GM21423 (cell line): Measurements from ENCODE around the gene SH3GL1.

ENCODE experiments used
- ATAC-seq: cut with Tn5 transposase; IDR thresholded peaks from one replicate; pipeline ENCODE4 v1.9.1; 2021; ENCODE audit warnings: mild to moderate bottlenecking, moderate library complexity; ENCODE audit not compliant: unreplicated experiment

Gene SH3GL1

GRCh38 chr19:4431808-4432674, 31.7 kb upstream of the SH3GL1 start:
- no peak for ATAC-seq

GRCh38 chr19:4431296-4431695, 30.9 kb upstream of the SH3GL1 start:
- no peak for ATAC-seq

DNA sequence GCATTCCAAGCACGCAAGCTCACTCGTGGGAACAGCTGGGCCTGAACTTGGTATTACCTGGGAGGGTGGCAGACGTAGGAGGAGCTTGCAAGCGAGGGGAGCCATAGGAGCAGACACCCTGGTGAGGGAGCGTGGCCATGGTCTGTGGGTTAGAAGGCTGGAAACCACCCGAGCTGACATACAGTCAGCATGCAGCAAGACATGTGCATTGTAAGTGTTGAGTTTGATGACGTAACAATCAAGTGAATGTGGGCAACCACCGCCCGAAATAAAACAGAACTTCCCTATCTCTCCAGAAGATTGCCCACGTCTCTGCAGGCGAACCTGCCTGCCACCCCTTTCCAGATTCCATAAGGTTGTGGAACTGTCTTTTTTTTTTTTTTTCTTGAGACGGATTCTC, 30.4 kb upstream of the SH3GL1 start:
- ATAC-seq: no peak

GRCh38 chr19:4429771-4430171, 29.4 kb upstream of the SH3GL1 start:
- no peak for ATAC-seq

GRCh38 chr19:4429256-4429655, 28.9 kb upstream of the SH3GL1 start:
- no peak for ATAC-seq

DNA sequence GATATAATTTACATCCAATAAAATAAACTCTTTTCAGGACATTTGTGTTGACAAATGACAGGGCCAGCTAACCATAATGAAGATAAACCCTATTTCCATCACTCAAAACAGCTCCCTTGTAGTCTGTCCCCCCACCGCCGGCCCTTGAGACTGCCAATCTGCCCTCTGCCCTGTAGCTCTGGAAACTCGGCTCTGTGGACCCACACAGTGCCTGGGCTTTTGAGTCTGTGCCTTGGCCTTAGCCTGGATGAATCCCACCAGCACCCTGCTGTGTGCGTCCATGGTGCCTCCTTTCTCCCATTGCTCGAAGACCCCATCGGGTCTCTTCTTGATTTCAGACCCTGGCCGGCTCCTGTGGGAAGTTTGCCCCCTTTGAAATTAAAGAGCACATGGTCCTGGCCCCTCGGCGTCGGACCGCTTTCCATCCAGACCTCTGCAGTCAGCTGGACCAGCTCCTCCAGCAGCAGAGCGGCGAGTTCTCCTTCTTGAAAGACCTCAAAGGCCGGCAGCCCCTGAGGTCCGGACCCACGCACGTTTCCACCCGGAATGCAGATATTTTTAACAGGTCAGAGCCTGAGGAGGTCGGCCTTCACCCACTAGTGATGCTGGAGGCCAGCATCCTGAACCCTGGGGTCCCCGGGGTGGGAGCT, 28.1 kb upstream of the SH3GL1 start:
- no peak for ATAC-seq

DNA sequence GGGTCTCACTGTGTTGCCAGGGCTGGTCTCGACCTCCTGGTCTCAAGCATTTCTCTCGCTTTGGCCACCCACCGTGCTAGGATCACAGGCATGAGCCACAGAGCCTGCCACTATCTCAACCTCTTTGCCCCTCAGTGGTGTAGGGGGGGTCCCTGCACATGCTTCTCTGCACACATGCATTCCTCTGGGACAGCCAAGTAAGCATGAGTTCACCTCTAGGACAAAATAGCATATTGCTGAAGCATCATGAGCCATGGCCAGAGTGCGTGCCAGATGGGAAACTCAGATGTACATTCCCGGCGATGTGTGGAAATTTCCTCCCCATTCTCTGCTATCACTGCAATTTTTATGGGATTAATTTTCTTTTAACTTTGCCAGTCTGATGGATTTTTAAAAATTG, 25.2 kb upstream of the SH3GL1 start:
- no peak for ATAC-seq

DNA sequence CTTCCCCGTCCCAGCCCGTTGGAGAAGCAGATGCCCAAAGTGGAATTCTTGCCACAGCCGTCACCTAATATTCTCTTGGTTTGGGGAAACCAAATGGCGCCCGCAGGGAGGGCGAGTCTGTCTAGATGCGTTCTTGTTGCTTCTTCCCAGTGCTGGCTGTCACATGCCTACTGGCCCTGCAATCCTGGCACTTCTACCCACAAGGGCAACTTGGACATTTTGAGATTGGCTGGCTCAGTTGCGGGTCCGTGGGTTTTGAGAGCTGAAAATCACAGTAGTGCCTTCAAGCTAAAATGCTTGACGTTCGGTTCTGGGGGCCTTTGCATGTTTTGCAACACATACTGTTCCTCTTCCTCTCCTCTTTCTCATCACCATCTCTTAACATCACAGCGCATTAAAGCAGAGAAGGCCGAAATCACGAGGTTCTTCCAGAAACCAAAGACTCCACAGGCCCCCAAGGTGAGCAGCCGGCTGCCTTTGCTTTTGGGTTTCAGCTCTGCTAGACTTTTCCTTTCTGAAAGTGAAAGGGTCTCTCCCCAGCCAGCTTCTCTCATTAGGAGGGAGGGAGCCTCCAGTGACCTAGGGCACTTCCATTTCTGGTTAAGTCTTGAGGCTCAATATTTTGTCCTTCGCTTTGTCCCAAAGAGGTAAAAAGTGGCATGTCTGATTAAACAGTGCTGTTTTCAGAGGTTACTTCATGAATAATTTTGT, 23.2 kb upstream of the SH3GL1 start:
- ATAC-seq: no peak

- no peak for ATAC-seq
These were observed 15.9 kb upstream of the SH3GL1 start for GRCh38 chr19:4416268-4416667.

DNA sequence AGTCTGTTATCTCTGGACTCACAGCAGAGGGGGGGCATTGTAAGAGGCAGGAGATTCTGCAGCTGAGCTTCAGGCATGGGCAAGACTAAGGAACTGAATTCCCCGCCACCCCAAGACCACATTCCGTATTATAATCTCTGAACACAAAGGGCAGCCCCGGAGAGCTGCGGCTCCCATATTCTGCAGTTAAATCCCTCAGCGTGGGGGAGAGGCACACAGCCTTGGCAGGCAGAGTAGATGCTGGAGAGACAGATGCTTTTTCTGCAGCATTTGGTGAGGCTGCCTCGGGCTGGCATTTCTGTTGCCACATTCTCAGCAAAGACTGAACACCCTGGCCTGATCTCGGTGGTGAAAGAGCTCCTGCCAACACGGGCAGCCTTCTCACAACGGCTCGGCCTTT, 15.0 kb upstream of the SH3GL1 start:
- no peak for ATAC-seq

- no peak for ATAC-seq
These were observed 14.5 kb upstream of the SH3GL1 start for GRCh38 chr19:4414800-4415321.

DNA sequence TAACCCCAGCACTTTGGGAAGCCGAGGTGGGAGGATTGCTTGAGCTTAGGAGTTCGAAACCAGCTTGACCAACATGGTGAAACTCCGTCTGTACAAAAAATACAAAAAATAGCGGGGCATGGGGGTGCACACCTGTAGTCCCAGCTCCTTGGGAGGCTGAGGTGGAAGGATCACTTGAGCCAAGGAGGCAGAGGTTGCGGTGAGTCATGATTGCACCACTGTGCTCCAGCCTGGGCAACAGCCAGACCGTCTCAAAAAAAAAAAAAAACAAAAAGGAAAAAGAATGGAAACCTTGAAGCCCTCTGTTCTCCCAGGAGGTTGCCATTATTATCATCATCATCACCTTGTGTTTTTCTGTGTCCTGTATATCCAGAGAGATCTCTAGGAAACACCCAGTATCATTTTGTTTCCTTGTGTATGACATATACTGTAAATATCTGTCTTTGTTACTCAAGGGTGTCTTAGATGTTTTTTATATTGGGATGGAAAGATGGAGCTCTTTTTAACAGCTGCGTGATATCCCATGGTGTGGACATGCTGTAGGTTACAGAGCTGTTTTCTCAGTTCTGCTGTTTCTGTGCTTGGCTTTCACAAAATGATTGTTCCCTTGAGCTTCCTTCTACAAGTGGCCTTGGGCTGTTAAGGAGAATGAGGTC, 13.9 kb upstream of the SH3GL1 start:
- no peak for ATAC-seq

DNA sequence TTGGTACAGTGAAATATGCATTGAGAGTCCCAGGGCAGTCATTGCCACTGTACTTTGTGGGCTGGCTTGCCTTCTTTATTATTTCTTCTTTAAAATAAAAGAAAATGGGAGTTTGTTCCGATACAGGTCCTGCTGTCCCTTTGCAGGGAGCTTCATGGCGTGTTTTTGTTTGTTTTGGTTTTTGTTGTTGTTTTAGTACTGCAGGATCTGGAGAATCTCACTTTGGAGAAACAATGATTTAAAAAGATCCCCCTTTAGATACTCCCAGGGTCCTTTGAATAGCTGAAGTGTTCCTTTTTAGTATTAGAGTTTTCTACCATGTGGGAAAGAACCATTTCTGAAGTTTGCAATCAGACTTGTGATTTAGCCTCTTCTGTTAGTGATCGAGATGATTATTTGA, 13.2 kb upstream of the SH3GL1 start:
- no peak for ATAC-seq

GRCh38 chr19:4409123-4409933, 9.0 kb upstream of the SH3GL1 start:
- no peak for ATAC-seq

- no peak for ATAC-seq
These were observed 6.3 kb upstream of the SH3GL1 start for GRCh38 chr19:4406626-4407025.

- no peak for ATAC-seq
These were observed 5.6 kb upstream of the SH3GL1 start for GRCh38 chr19:4405977-4406376.

GRCh38 chr19:4403005-4403761, 2.8 kb upstream of the SH3GL1 start:
- ATAC-seq: no peak

GRCh38 chr19:4402171-4403004, 2.0 kb upstream of the SH3GL1 start, which contains the start of gene CHAF1A:
CHAF1A (plus strand) TSS chr19:4402640; CDS start chr19:4402763, 123 bp downstream.
- ATAC-seq: peak; percentile 74
